ENCODE measurements around the gene MLPH. TPM values are rescaled to one million over a fixed set of nuclear protein-coding genes. Genes with fewer than 3 reads are reported as not detected.

MLPH gene
- total RNA-seq, 2 donors from 2014 or later, result 0.75 to 1.0 TPM

DNA sequence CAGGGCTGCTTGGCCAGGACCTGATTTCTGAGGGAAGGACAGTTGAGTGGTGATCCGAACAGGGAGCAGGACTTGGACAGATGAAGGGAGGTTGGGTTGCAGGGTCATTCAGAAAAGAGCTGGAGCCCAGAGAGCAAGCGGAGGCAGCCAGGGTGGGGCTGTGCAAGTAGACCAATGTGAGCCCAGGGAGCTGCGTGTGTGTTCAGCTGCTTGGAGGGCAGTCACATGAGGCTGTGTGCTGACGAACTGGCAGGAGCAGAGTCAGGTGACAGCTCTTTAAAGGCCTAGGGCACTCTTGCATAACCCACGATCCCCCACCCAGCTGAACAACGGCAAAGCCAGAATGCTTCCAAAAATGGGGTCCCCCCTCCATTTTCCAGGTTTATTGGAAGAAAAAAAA is 4.6 kb upstream of the MLPH start:
- no peaks in the 10 kb centered on the region for H3K9me3 ChIP-seq (ENCODE audit: control insufficient read depth, low read length)
- peaks cover 92% of the 10 kb centered on the region for H3K27me3 ChIP-seq (ENCODE audit: control insufficient read depth, insufficient read depth, low read length, poor library complexity, severe bottlenecking)
- H3K9me3 Mint-ChIP-seq, result no peaks in the 10 kb centered on the region
- no peak overlapping the region for H3K4me3 Mint-ChIP-seq
- 74 to 85% methylated on average over 4 to 6 of the region's 6 CpGs for WGBS, 2 experiments (ENCODE audit: insufficient coverage in 1 of 2, insufficient read length in 1 of 2)
- H3K27me3 Mint-ChIP-seq (ENCODE audit: insufficient read depth), result peaks cover 88% of the 10 kb centered on the region
- no peaks in the 10 kb centered on the region for H3K36me3 Mint-ChIP-seq (ENCODE audit: low read depth)
- no peak overlapping the region for H3K27ac ChIP-seq (ENCODE audit: low read depth, low read length)
- no peak for TF ChIP-seq CTCF (conservative IDR thresholded peaks at IDR 0.05)
- H3K27ac Mint-ChIP-seq, result no peak overlapping the region
- H3K4me1 ChIP-seq (ENCODE audit: control insufficient read depth, insufficient read depth, low read length), result no peaks in the 10 kb centered on the region
- no peak overlapping the region for H3K4me3 ChIP-seq (ENCODE audit: low read length)
- DNase-seq, result no peak
- peaks cover 5% of the 10 kb centered on the region for H3K4me1 Mint-ChIP-seq
- no peak overlapping the region for H3K9ac ChIP-seq (ENCODE audit: extremely low read depth, low read length, poor library complexity, severe bottlenecking)
- no peaks in the 10 kb centered on the region for H3K36me3 ChIP-seq (ENCODE audit: control insufficient read depth, insufficient read depth, low read length)

GRCh38 chr2:237483018-237483731 is 3.9 kb upstream of the MLPH start:
- H3K4me3 Mint-ChIP-seq, result no peak overlapping the region
- WGBS, 2 experiments (ENCODE audit: insufficient coverage in 1 of 2, insufficient read length in 1 of 2), result 70 to 86% methylated on average over 6 to 9 of the region's 9 CpGs
- no peak overlapping the region for H3K27ac Mint-ChIP-seq

DNA sequence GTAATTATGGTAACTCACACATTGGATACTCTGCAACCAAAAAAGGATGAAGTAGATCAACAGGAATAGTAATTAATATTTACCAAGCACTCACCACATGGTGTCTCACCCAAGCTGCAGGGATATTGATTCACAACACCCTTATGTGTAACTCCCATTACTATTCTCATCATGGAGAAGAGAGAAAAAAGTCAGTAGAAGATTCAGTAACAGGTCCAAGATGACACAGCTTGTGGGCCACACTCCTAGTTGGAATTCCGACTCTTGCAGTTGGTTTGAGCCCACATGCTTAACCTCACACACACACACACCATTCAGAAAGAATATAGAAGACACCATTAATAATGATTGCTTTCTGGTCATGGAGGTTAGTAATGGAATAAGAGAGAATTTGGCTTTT is 1.7 kb upstream of the MLPH start:
- H3K4me1 Mint-ChIP-seq, result peaks cover 16% of the 10 kb centered on the region
- no peak for TF ChIP-seq CTCF (conservative IDR thresholded peaks at IDR 0.05)

More at GRCh38 chr2:237483018-237483731, 3.9 kb upstream of the MLPH start:
- H3K27me3 ChIP-seq (ENCODE audit: control insufficient read depth, insufficient read depth, low read length, poor library complexity, severe bottlenecking), result peaks cover 92% of the 10 kb centered on the region
- Mint-ChIP-seq H3K27me3 (ENCODE audit: insufficient read depth) (peaks cover 88% of the 10 kb centered on the region), H3K9me3 (no peaks in the 10 kb centered on the region), H3K36me3 (ENCODE audit: low read depth) (no peaks in the 10 kb centered on the region), H3K4me1 (peaks cover 5% of the 10 kb centered on the region)
- no peak overlapping the region for H3K4me3 ChIP-seq (ENCODE audit: low read length)
- DNase-seq, result peak; percentile 68
- no peaks in the 10 kb centered on the region for H3K4me1 ChIP-seq (ENCODE audit: control insufficient read depth, insufficient read depth, low read length)
- TF ChIP-seq CTCF (conservative IDR thresholded peaks at IDR 0.05), result peak; percentile 62
- no peak overlapping the region for H3K9ac ChIP-seq (ENCODE audit: extremely low read depth, low read length, poor library complexity, severe bottlenecking)
- no peaks in the 10 kb centered on the region for H3K36me3 ChIP-seq (ENCODE audit: control insufficient read depth, insufficient read depth, low read length)
- H3K27ac ChIP-seq (ENCODE audit: low read depth, low read length), result no peak overlapping the region
- no peaks in the 10 kb centered on the region for H3K9me3 ChIP-seq (ENCODE audit: control insufficient read depth, low read length)

More for the DNA sequence above, 1.7 kb upstream of the MLPH start:
- Mint-ChIP-seq H3K27ac (no peak overlapping the region), H3K4me3 (no peak overlapping the region), H3K9me3 (peaks cover 3% of the 10 kb centered on the region), H3K36me3 (ENCODE audit: low read depth) (no peaks in the 10 kb centered on the region), H3K27me3 (ENCODE audit: insufficient read depth) (peaks cover 81% of the 10 kb centered on the region)
- Histone ChIP-seq H3K27ac (ENCODE audit: low read depth, low read length) (no peak overlapping the region), H3K9me3 (ENCODE audit: control insufficient read depth, low read length) (no peaks in the 10 kb centered on the region), H3K9ac (ENCODE audit: extremely low read depth, low read length, poor library complexity, severe bottlenecking) (no peak overlapping the region), H3K36me3 (ENCODE audit: control insufficient read depth, insufficient read depth, low read length) (no peaks in the 10 kb centered on the region), H3K4me1 (ENCODE audit: control insufficient read depth, insufficient read depth, low read length) (peaks cover 5% of the 10 kb centered on the region), H3K27me3 (ENCODE audit: control insufficient read depth, insufficient read depth, low read length, poor library complexity, severe bottlenecking) (peaks cover 78% of the 10 kb centered on the region), H3K4me3 (ENCODE audit: low read length) (no peak overlapping the region)
- DNase-seq, result no peak
- WGBS, 2 experiments (ENCODE audit: insufficient coverage in 1 of 2, insufficient read length in 1 of 2), result 90% methylated on average over 1 of the region's 1 CpG; no CpG with 5 or more reads in 1 of the 2 experiments

Measured in endodermal cell (in vitro differentiated cells).